Erythroblast (primary cell): ENCODE results near the gene HLCS.

Experiments
- GATA1 ChIP-seq: IDR thresholded peaks from 2 replicates; pipeline ENCODE4 v1.6.1; 2011; ENCODE audit warnings: low read depth, mild to moderate bottlenecking, control low read depth, low read length, moderate library complexity
- POLR2A ChIP-seq: IDR thresholded peaks from 2 replicates; pipeline ENCODE4 v1.6.1; 2011; ENCODE audit warnings: mild to moderate bottlenecking, low read length

GRCh38 chr21:36999131-36999898, 32.8 kb upstream of the HLCS start:
- TF ChIP-seq POLR2A (no peak), GATA1 (no peak)
